Measurements from ENCODE around the gene PCDH11X. TPM values are rescaled to one million over a fixed set of nuclear protein-coding genes. Genes with fewer than 3 reads are reported as not detected.

PCDH11X gene, protein sequence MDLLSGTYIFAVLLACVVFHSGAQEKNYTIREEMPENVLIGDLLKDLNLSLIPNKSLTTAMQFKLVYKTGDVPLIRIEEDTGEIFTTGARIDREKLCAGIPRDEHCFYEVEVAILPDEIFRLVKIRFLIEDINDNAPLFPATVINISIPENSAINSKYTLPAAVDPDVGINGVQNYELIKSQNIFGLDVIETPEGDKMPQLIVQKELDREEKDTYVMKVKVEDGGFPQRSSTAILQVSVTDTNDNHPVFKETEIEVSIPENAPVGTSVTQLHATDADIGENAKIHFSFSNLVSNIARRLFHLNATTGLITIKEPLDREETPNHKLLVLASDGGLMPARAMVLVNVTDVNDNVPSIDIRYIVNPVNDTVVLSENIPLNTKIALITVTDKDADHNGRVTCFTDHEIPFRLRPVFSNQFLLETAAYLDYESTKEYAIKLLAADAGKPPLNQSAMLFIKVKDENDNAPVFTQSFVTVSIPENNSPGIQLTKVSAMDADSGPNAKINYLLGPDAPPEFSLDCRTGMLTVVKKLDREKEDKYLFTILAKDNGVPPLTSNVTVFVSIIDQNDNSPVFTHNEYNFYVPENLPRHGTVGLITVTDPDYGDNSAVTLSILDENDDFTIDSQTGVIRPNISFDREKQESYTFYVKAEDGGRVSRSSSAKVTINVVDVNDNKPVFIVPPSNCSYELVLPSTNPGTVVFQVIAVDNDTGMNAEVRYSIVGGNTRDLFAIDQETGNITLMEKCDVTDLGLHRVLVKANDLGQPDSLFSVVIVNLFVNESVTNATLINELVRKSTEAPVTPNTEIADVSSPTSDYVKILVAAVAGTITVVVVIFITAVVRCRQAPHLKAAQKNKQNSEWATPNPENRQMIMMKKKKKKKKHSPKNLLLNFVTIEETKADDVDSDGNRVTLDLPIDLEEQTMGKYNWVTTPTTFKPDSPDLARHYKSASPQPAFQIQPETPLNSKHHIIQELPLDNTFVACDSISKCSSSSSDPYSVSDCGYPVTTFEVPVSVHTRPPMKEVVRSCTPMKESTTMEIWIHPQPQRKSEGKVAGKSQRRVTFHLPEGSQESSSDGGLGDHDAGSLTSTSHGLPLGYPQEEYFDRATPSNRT (N-terminal part only)
- not detected in 5 replicates for total RNA-seq (2022; extraction: Qiagen RNA extraction; ENCODE audit: low read depth)

DNA sequence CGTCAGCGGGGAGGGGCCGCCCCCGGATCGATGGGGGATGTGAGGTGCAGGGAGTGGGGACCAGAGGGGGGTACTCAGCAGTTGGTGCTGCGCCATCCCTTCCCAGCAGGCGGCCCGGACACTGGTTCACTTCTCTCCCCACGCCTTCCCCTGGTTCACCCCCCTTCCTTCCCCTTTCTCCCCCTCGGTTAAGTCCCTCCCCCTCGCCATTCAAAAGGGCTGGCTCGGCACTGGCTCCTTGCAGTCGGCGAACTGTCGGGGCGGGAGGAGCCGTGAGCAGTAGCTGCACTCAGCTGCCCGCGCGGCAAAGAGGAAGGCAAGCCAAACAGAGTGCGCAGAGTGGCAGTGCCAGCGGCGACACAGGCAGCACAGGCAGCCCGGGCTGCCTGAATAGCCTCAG is at the start of gene PCDH11X:
TSS of gene PCDH11X (plus strand) at position 241 of the 400 bp plus-strand sequence. CDS start 56,130 bp downstream, outside the sequence.

All from A549 treated with GW870086 at 1 μM for 4 hours (cell line).